NB4 (cell line): ENCODE data around the gene USP31.

Experiments used
- DNase-seq: peaks from one replicate; pipeline ENCODE4 v3.0.0; 2010; ENCODE audit warnings: low read depth
- H3K4me3 ChIP-seq: one replicate; pipeline ENCODE4 v1.5.1; 2011; ENCODE audit warnings: mild to moderate bottlenecking, low read depth, low read length, moderate library complexity
- CTCF ChIP-seq: IDR thresholded peaks from one replicate; pipeline ENCODE4 v1.5.1; 2012; ENCODE audit warnings: low read depth, low read length
- MAX ChIP-seq: IDR thresholded peaks from 2 replicates; pipeline ENCODE4 v1.6.1; 2011; ENCODE audit warnings: low read depth, low read length
- MYC ChIP-seq: IDR thresholded peaks from 2 replicates; pipeline ENCODE4 v1.6.1; 2011; ENCODE audit warnings: low read depth, low read length
- POLR2A ChIP-seq: IDR thresholded peaks from 2 replicates; pipeline ENCODE4 v1.6.1; 2011; ENCODE audit warnings: mild to moderate bottlenecking; ENCODE audit not compliant: insufficient read length; ENCODE audit errors: extremely low read depth

The USP31 gene

GRCh38 chr16:23132775-23133463 lies 16.3 kb downstream of the USP31 start:
- no peak overlapping the region for H3K4me3 ChIP-seq
- DNase-seq: no peak
- no peak for TF ChIP-seq CTCF
- no peak for TF ChIP-seq MAX
- no peak for TF ChIP-seq POLR2A
- no peak for TF ChIP-seq MYC

GRCh38 chr16:23131931-23132621 lies 17.2 kb downstream of the USP31 start:
- DNase-seq: no peak
- H3K4me3 ChIP-seq: no peak overlapping the region
- no peak for TF ChIP-seq MYC
- no peak for TF ChIP-seq POLR2A
- TF ChIP-seq CTCF: no peak
- no peak for TF ChIP-seq MAX

- no peak overlapping the region for H3K4me3 ChIP-seq
- no peak for TF ChIP-seq MYC
- no peak for TF ChIP-seq CTCF
- no peak for TF ChIP-seq MAX
- no peak for TF ChIP-seq POLR2A
- no peak for DNase-seq
Observed at GRCh38 chr16:23131436-23131835, 17.8 kb downstream of the USP31 start.

GRCh38 chr16:23131036-23131435 lies 18.2 kb downstream of the USP31 start:
- H3K4me3 ChIP-seq: no peak overlapping the region
- no peak for DNase-seq
- TF ChIP-seq POLR2A (no peak), CTCF (no peak), MAX (no peak), MYC (no peak)

- no peak for TF ChIP-seq POLR2A
- no peak for TF ChIP-seq CTCF
- no peak for TF ChIP-seq MAX
- no peak for TF ChIP-seq MYC
- no peak overlapping the region for H3K4me3 ChIP-seq
- no peak for DNase-seq
Observed at GRCh38 chr16:23129686-23130085, 19.6 kb downstream of the USP31 start.
